ENCODE results near the gene MASP2.
"Not testable (repeated sequence)": the region's sequence is repeated elsewhere in the genome, so short reads cannot be mapped to it uniquely, and the experiment has no call there.

MASP2 gene

DNA sequence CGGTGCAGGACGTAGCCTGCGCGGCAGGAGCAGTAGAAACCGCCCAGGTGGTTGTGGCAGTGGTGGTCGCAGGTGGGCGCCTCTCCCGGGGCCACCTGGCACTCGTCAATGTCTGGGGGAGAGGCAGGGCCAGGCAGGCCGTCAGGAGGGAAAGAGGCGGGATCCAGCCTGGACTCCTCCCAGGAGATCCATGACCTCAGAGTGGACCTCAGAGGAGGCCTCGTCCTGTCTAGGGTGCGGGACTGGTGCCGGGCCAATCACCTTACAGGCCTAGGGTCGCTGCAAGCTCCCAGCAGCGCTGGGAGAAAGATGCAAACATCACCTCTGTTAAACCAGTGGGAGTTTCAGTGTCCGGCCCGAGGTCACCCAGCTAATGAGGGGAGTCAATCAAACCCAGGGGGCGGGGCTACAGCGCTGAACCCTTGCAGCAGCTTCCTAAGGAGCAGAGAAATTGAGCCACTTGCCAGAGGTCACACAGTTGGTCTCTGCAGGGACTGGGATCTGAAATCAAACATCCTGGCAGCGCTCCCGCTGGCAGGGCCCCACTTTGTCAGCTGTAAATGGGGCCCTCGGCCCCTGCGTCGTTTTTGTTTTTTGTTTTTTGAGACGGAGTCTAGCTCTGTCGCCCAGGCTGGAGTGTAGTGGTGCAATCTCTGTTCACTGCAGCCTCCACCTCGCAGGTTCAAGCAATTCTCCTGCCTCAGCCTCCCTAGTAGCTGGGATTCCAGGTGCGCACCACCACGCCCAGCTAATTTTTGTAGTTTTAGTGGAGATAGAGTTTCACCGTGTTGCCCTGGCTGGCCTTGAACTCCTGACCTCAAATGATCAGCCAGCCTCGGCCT is 1.4 kb downstream of the MASP2 start:
- Histone ChIP-seq H3K36me3 (ENCODE audit: control insufficient read depth, insufficient read depth, low read length) (no peaks in the 10 kb centered on the region), H3K9me3 (ENCODE audit: control insufficient read depth, low read length) (no peaks in the 10 kb centered on the region), H3K4me1 (ENCODE audit: control insufficient read depth, insufficient read depth, low read length, poor library complexity, severe bottlenecking) (no peaks in the 10 kb centered on the region), H3K4me3 (ENCODE audit: extremely low read depth, insufficient read depth, low read length, poor library complexity, severe bottlenecking) (no peak overlapping the region), H3K27ac (ENCODE audit: low read depth, low read length, severe bottlenecking) (no peak overlapping the region)
- 74 to 75% methylated on average over 29 of the region's 32 CpGs for WGBS, 2 experiments (ENCODE audit: insufficient coverage in 2 of 2)

DNA sequence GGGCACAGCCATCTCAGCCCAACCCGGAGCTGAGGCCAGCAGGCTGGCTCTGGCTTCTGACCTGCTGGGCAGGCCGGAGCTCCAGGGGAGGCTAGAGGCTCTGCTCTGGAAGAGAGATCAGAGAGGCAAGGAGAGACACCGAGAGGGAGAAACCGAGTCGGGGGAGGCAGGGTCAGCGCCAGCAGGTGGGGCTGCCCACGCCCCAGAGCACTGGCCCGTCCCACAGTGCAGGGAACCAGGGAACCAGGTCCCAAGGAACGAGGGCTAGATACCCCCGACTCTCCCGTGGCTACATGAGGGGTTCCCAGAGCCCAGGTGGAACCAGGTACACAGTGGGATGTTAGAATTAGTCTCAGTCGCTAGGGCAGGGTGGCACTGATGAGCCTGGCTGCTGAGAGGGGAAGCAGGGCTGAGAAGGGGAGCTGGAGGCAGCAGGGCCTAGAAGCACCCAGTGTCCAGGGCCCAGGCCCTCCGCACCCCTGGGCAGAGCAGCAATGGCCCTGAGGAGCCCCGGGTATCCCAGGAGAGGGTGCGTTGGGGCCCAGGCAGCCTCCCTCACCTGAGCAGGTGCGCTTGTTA is 2.1 kb downstream of the MASP2 start:
- Histone ChIP-seq H3K9me3 (ENCODE audit: control insufficient read depth, low read length) (no peaks in the 10 kb centered on the region), H3K4me3 (ENCODE audit: extremely low read depth, insufficient read depth, low read length, poor library complexity, severe bottlenecking) (no peak overlapping the region), H3K4me1 (ENCODE audit: control insufficient read depth, insufficient read depth, low read length, poor library complexity, severe bottlenecking) (no peaks in the 10 kb centered on the region), H3K36me3 (ENCODE audit: control insufficient read depth, insufficient read depth, low read length) (no peaks in the 10 kb centered on the region), H3K27ac (ENCODE audit: low read depth, low read length, severe bottlenecking) (no peak overlapping the region)
- WGBS, 2 experiments (ENCODE audit: insufficient coverage in 2 of 2), result 90 to 93% methylated on average over 13 to 16 of the region's 16 CpGs

DNA sequence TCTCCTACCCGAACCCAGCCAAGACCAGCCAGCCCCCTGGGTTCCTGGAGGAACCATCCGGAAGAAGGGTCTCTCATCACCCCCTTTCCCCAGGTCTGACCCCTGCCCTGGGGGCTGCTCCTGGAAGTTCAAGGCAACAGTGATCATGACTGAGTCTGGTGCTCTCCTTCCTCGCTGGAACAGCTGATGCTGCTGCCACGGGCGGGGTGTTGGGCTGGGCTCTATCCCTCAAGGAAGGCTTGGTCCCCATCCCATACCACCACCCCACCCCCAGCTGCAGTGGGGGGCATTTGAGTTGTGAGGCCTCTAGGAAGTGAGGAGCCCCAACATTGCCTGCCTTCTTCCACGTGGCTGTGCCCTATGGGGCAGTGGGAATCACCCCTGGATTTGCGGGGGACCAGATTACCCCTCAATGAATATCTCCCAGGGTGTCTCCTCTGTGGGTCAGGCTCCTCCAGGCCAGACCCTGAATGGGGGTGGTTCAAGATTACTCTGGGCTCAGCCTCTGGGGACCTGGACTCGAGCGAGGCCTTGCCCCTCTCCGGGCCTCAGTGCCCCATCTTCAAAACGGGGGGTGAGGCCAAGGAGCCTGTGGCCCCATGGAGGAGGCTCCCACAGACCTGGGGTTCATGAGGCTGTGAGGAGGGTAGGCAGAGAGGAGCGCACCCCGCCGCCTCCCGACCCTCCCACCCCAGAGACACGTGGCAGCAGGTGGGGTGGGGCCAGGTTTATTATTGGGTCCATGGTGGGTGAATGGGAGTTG is 2.8 kb downstream of the MASP2 start:
- Histone ChIP-seq H3K4me1 (ENCODE audit: control insufficient read depth, insufficient read depth, low read length, poor library complexity, severe bottlenecking) (no peaks in the 10 kb centered on the region), H3K27ac (ENCODE audit: low read depth, low read length, severe bottlenecking) (no peak overlapping the region), H3K4me3 (ENCODE audit: extremely low read depth, insufficient read depth, low read length, poor library complexity, severe bottlenecking) (no peak overlapping the region), H3K9me3 (ENCODE audit: control insufficient read depth, low read length) (no peaks in the 10 kb centered on the region), H3K36me3 (ENCODE audit: control insufficient read depth, insufficient read depth, low read length) (no peaks in the 10 kb centered on the region)
- 77 to 79% methylated on average over 7 to 10 of the region's 16 CpGs for WGBS, 2 experiments (ENCODE audit: insufficient coverage in 2 of 2)

DNA sequence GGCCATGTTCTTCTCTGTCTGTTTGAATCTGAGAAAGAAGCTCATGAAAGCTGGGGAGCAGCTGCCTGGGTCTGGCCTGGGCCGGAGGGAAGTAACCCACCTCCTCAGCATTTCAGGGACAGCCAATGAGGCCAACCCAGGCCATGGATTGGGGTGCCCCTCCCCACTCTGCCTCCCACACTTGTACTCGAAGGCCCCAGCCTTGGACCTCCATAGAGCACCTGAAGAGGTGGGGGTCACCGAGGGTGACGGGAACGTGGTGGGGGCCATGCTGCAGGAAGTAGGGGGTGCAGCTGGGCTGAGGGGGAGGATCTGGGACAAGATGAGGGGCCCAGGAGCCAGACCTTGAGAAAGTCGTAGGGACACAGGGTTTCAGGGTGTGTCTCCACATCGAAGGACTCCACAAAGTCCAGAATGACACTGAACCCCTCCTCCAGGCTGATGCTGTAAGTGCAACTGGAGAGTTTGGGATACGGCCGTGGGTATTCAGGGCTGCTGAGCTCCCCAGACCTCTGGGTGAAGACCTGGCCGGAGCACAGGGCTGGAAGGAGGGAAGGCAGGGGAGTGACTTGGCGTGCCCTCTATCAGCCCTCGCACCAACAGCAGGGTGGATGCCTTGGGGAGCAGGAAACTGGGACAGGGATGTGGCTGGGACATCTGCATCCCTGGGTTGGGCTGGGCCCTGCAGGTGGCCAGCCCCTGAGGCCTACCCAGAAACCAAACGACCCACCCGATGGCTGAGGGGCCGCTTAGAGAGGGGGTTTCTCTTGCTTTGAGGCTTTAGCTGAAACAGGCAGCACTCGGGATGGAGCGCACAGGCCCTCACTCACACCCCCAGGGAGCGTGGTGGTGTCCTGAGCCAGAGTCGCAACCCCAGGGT is 3.8 kb downstream of the MASP2 start:
- WGBS, 2 experiments (ENCODE audit: insufficient coverage in 2 of 2), result 89 to 90% methylated on average over 11 to 12 of the region's 19 CpGs

DNA sequence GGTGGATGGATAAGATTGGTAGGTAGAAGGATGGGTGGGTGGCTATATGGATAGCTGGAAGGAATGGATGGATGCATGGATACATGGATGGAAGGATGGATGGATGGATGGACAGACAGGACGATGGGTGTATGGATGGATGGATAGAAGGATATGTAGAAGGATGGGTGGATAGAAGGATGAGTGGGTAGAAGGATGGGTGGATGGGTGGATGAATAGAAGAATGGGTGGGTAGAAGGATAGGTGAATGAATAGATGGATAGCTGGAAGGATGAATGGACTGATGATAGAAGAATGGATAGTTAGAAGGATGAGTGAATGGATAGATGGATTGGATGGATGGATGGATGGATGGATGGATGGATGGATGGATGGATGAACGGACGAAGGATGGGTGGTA is 5.0 kb downstream of the MASP2 start:
- H3K27ac ChIP-seq (ENCODE audit: low read depth, low read length, severe bottlenecking), result no peak overlapping the region
- no peak overlapping the region for H3K4me3 ChIP-seq (ENCODE audit: extremely low read depth, insufficient read depth, low read length, poor library complexity, severe bottlenecking)
- 68 to 79% methylated on average over 3 of the region's 3 CpGs for WGBS, 2 experiments (ENCODE audit: insufficient coverage in 2 of 2)
- no peaks in the 10 kb centered on the region for H3K36me3 ChIP-seq (ENCODE audit: control insufficient read depth, insufficient read depth, low read length)
- H3K9me3 ChIP-seq (ENCODE audit: control insufficient read depth, low read length), result no peaks in the 10 kb centered on the region
- H3K4me1 ChIP-seq (ENCODE audit: control insufficient read depth, insufficient read depth, low read length, poor library complexity, severe bottlenecking), result no peaks in the 10 kb centered on the region

More for the DNA sequence above, 3.8 kb downstream of the MASP2 start:
- H3K4me3 ChIP-seq (ENCODE audit: extremely low read depth, insufficient read depth, low read length, poor library complexity, severe bottlenecking), result no peak overlapping the region
- H3K36me3 ChIP-seq (ENCODE audit: control insufficient read depth, insufficient read depth, low read length), result no peaks in the 10 kb centered on the region
- H3K27ac ChIP-seq (ENCODE audit: low read depth, low read length, severe bottlenecking), result no peak overlapping the region
- H3K9me3 ChIP-seq (ENCODE audit: control insufficient read depth, low read length), result no peaks in the 10 kb centered on the region
- no peaks in the 10 kb centered on the region for H3K4me1 ChIP-seq (ENCODE audit: control insufficient read depth, insufficient read depth, low read length, poor library complexity, severe bottlenecking)

DNA sequence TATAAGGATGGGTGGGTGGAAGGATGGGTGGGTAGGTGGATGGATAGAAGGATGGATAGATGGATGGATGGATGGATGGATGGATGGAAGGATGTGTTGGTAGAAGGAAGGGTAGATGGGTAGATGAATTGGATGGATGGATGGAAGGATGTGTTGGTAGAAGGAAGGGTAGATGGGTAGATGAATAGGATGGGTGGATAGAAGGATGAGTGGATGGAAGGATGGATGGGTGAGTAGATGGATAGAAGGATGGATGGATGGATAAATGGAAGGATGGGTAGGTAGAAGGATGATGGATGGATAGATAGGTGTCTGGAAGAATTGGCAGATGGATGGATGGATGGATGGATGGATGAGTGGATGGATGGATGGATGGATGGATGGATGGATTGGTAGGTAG is 6.0 kb downstream of the MASP2 start:
- no peaks in the 10 kb centered on the region for H3K36me3 ChIP-seq (ENCODE audit: control insufficient read depth, insufficient read depth, low read length)
- no peak overlapping the region for H3K4me3 ChIP-seq (ENCODE audit: extremely low read depth, insufficient read depth, low read length, poor library complexity, severe bottlenecking)
- no peaks in the 10 kb centered on the region for H3K9me3 ChIP-seq (ENCODE audit: control insufficient read depth, low read length)
- H3K4me1 ChIP-seq (ENCODE audit: control insufficient read depth, insufficient read depth, low read length, poor library complexity, severe bottlenecking), result no peaks in the 10 kb centered on the region
- no peak overlapping the region for H3K27ac ChIP-seq (ENCODE audit: low read depth, low read length, severe bottlenecking)

DNA sequence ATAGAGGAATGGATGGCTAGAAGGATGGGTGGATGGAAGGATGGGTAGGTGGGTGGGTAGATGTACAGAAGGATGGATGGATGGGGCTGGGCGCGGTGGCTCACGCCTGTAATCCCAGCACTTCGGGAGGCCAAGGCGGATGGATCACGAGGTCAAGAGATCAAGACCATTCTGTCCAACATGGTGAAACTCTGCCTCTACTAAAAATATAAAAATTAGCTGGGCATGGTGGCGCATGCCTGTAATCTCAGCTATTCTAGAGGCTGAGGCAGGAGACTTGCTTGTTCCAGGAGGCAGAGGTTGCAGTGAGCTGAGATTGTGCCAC is 7.0 kb downstream of the MASP2 start:
- H3K36me3 ChIP-seq (ENCODE audit: control insufficient read depth, insufficient read depth, low read length), result not testable (repeated sequence)
- 80% methylated on average over 4 to 7 of the region's 7 CpGs for WGBS, 2 experiments (ENCODE audit: insufficient coverage in 2 of 2)

DNA sequence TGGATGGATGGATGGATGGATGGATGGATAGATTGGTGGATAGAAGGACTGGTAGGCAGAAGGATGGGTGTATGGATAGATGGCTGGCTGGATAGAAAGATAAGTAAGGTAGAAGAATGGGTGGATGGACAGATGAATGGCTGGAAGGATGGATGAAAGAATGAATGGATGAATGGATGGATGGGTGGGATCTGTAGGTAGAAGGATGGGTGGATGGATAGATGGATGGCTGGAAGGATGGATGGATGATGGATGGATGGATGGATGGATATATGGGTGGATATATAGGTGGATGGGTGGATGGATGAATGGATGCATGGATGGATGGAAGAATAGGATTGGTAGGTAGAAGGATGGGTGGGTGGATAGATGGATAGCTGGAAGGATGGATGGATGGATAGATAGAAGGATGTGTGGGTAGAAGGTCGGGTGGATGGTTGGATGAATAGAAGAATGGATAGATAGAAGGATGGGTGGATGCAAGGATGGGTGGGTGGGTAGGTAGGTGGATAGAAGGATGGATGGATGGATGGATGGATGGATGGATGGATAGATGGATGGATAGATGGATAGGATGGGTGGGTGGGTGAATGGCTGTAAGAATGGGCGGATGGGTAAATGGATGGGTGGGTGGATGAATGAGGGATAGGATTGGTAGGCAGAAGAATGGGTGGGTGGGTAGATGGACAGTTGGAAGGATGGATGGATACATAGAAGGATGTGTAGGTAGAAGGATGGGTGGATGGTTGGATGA is 7.5 kb downstream of the MASP2 start:
- no peaks in the 10 kb centered on the region for H3K4me1 ChIP-seq (ENCODE audit: control insufficient read depth, insufficient read depth, low read length, poor library complexity, severe bottlenecking)
- H3K36me3 ChIP-seq (ENCODE audit: control insufficient read depth, insufficient read depth, low read length), result no peaks in the 10 kb centered on the region
- no peaks in the 10 kb centered on the region for H3K9me3 ChIP-seq (ENCODE audit: control insufficient read depth, low read length)
- WGBS, 2 experiments (ENCODE audit: insufficient coverage in 2 of 2), result 74 to 85% methylated on average over 2 of the region's 2 CpGs
- H3K27ac ChIP-seq (ENCODE audit: low read depth, low read length, severe bottlenecking), result no peak overlapping the region
- no peak overlapping the region for H3K4me3 ChIP-seq (ENCODE audit: extremely low read depth, insufficient read depth, low read length, poor library complexity, severe bottlenecking)

More for the DNA sequence above, 7.0 kb downstream of the MASP2 start:
- H3K9me3 ChIP-seq (ENCODE audit: control insufficient read depth, low read length); H3K27ac ChIP-seq (ENCODE audit: low read depth, low read length, severe bottlenecking); H3K4me1 ChIP-seq (ENCODE audit: control insufficient read depth, insufficient read depth, low read length, poor library complexity, severe bottlenecking); H3K4me3 ChIP-seq (ENCODE audit: extremely low read depth, insufficient read depth, low read length, poor library complexity, severe bottlenecking): not testable (repeated sequence)

DNA sequence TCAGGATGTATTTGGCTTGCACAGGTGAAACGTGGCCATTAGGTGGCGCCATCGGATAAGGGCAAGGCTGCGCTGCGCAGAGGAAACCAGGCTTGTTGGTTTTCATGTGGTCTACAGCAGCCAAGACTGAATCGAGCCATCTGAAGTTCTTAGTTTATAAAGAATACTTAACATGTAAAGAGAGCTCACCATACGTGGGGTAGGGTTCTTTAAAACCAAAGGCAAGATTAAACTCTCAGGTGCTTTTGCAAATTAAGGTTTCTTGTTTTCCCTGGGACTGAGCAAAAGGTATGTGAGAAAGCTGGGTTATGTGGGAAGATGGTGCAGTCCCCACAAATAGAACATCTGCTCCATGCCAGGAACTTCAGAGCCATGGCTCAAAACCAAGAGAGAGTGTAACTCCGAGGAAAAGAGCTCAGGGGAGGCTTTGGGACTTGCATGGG is 9.3 kb downstream of the MASP2 start:
- H3K4me3 ChIP-seq (ENCODE audit: extremely low read depth, insufficient read depth, low read length, poor library complexity, severe bottlenecking), result no peak overlapping the region
- no peaks in the 10 kb centered on the region for H3K4me1 ChIP-seq (ENCODE audit: control insufficient read depth, insufficient read depth, low read length, poor library complexity, severe bottlenecking)
- H3K9me3 ChIP-seq (ENCODE audit: control insufficient read depth, low read length), result no peaks in the 10 kb centered on the region
- WGBS, 2 experiments (ENCODE audit: insufficient coverage in 2 of 2), result 0 to 6% methylated on average over 6 of the region's 8 CpGs
- H3K27ac ChIP-seq (ENCODE audit: low read depth, low read length, severe bottlenecking), result no peak overlapping the region
- no peaks in the 10 kb centered on the region for H3K36me3 ChIP-seq (ENCODE audit: control insufficient read depth, insufficient read depth, low read length)

Data from mesodermal cell (in vitro differentiated cells).